ENCODE measurements around the gene CS. TPM values are rescaled to one million over a fixed set of nuclear protein-coding genes. Genes with fewer than 3 reads are reported as not detected.

The CS gene
- total and polyA plus RNA-seq, 2 donors (not counting 1 experiment from before 2014, with no cell fraction given): 117 to 170 TPM

GRCh38 chr12:56334490-56334793 is 34.3 kb upstream of the CS start:
- Histone ChIP-seq H3K27ac (ENCODE audit: insufficient read depth, low read length) (peak overlapping the region; percentile 86), H3K4me3 (replicated peaks in 1 of 4; ENCODE audit: control extremely low read depth in 1 of 4, insufficient read depth in 1 of 4, low read depth in 3 of 4, low read length in 4 of 4) (peak overlapping the region; percentile 45 to 82 (median 66)), H3K27me3 (ENCODE audit: control insufficient read depth, insufficient read depth, low read length) (no peaks in the 10 kb centered on the region), H3K36me3 (ENCODE audit: control insufficient read depth, insufficient read depth, low read length) (no peaks in the 10 kb centered on the region), H3K9me3 (ENCODE audit: control insufficient read depth, insufficient read depth, low read depth, low read length) (no peaks in the 10 kb centered on the region), H3K4me2 (ENCODE audit: extremely low read depth, insufficient read depth, low read length) (peak overlapping the region; percentile 98), H4K20me1 (ENCODE audit: control insufficient read depth, extremely low read depth, insufficient read depth, low read length) (no peaks in the 10 kb centered on the region), H2AFZ (ENCODE audit: low read length) (peak overlapping the region; percentile 50), H3K4me1 (ENCODE audit: control insufficient read depth, extremely low read depth, insufficient read depth, low read length) (peaks cover 10% of the 10 kb centered on the region), H3K9ac (ENCODE audit: insufficient read depth, low read length) (peak overlapping the region; percentile 54), H3K79me2 (ENCODE audit: control insufficient read depth, insufficient read depth, low read length) (no peaks in the 10 kb centered on the region)
- TF ChIP-seq CTCF (conservative IDR thresholded peaks at IDR 0.05 in 1 of 2, IDR thresholded peaks at IDR 0.05 in 1 of 2; ENCODE audit: low read depth in 1 of 2, low read length in 2 of 2) (no peak), EZH2 (IDR thresholded peaks at IDR 0.05; ENCODE audit: low read length, missing control alignments) (no peak)
- no peak for DNase-seq (ENCODE audit: low read depth in 2 of 2)

- H3K9ac ChIP-seq (ENCODE audit: insufficient read depth, low read length): peak within 1 kb of the TSS; percentile 54
- H3K9me3 ChIP-seq (ENCODE audit: control insufficient read depth, insufficient read depth, low read depth, low read length): no peaks in the 10 kb centered on the region
- no peaks in the 10 kb centered on the region for H3K36me3 ChIP-seq (ENCODE audit: control insufficient read depth, insufficient read depth, low read length)
- H2AFZ ChIP-seq (ENCODE audit: low read length): peak within 1 kb of the TSS; percentile 70
- TF ChIP-seq CTCF (conservative IDR thresholded peaks at IDR 0.05 in 1 of 2, IDR thresholded peaks at IDR 0.05 in 1 of 2; ENCODE audit: low read depth in 1 of 2, low read length in 2 of 2) (peak; percentile 75 to 82), EZH2 (IDR thresholded peaks at IDR 0.05; ENCODE audit: low read length, missing control alignments) (no peak)
- H3K4me3 ChIP-seq (replicated peaks in 1 of 4; ENCODE audit: control extremely low read depth in 1 of 4, insufficient read depth in 1 of 4, low read depth in 3 of 4, low read length in 4 of 4): peak within 1 kb of the TSS; percentile 45 to 82 (median 66)
- H4K20me1 ChIP-seq (ENCODE audit: control insufficient read depth, extremely low read depth, insufficient read depth, low read length): no peaks in the 10 kb centered on the region
- H3K4me2 ChIP-seq (ENCODE audit: extremely low read depth, insufficient read depth, low read length): peak within 1 kb of the TSS; percentile 98
- H3K27ac ChIP-seq (ENCODE audit: insufficient read depth, low read length): peak within 1 kb of the TSS; percentile 86
- peak; percentile 97 for DNase-seq (ENCODE audit: low read depth in 2 of 2)
- H3K79me2 ChIP-seq (ENCODE audit: control insufficient read depth, insufficient read depth, low read length): no peaks in the 10 kb centered on the region
- H3K4me1 ChIP-seq (ENCODE audit: control insufficient read depth, extremely low read depth, insufficient read depth, low read length): peaks cover 10% of the 10 kb centered on the region
- no peaks in the 10 kb centered on the region for H3K27me3 ChIP-seq (ENCODE audit: control insufficient read depth, insufficient read depth, low read length)
Observed at GRCh38 chr12:56333679-56334489, 33.8 kb upstream of the CS start, which contains the start of gene PAN2. PAN2 (minus strand) TSS chr12:56334000; CDS start chr12:56333094, 906 bp downstream.

GRCh38 chr12:56333197-56333678 is 33.1 kb upstream of the CS start:
- Histone ChIP-seq H3K27ac (ENCODE audit: insufficient read depth, low read length) (peak overlapping the region; percentile 86), H3K36me3 (ENCODE audit: control insufficient read depth, insufficient read depth, low read length) (no peaks in the 10 kb centered on the region), H3K9ac (ENCODE audit: insufficient read depth, low read length) (peak overlapping the region; percentile 54), H3K9me3 (ENCODE audit: control insufficient read depth, insufficient read depth, low read depth, low read length) (no peaks in the 10 kb centered on the region), H3K4me3 (replicated peaks in 1 of 4; ENCODE audit: control extremely low read depth in 1 of 4, insufficient read depth in 1 of 4, low read depth in 3 of 4, low read length in 4 of 4) (peak overlapping the region; percentile 45 to 82 (median 66)), H4K20me1 (ENCODE audit: control insufficient read depth, extremely low read depth, insufficient read depth, low read length) (no peaks in the 10 kb centered on the region), H3K79me2 (ENCODE audit: control insufficient read depth, insufficient read depth, low read length) (no peaks in the 10 kb centered on the region), H3K27me3 (ENCODE audit: control insufficient read depth, insufficient read depth, low read length) (no peaks in the 10 kb centered on the region), H3K4me2 (ENCODE audit: extremely low read depth, insufficient read depth, low read length) (peak overlapping the region; percentile 98), H2AFZ (ENCODE audit: low read length) (peak overlapping the region; percentile 30), H3K4me1 (ENCODE audit: control insufficient read depth, extremely low read depth, insufficient read depth, low read length) (peaks cover 10% of the 10 kb centered on the region)
- no peak for TF ChIP-seq CTCF (conservative IDR thresholded peaks at IDR 0.05 in 1 of 2, IDR thresholded peaks at IDR 0.05 in 1 of 2; ENCODE audit: low read depth in 1 of 2, low read length in 2 of 2)
- no peak for TF ChIP-seq EZH2 (IDR thresholded peaks at IDR 0.05; ENCODE audit: low read length, missing control alignments)
- DNase-seq (ENCODE audit: low read depth in 2 of 2): peak in 1 of 2 donors; percentile 70
